ENCODE measurements around the gene GUCY2D.

GRCh38 chr17:8004899-8005298 is 2.5 kb downstream of the GUCY2D start:
- no peak for TF ChIP-seq CTCF (conservative IDR thresholded peaks at IDR 0.05; ENCODE audit: low read depth in 2 of 2)
- TF ChIP-seq JUNB (IDR thresholded peaks at IDR 0.05; ENCODE audit: unreplicated experiment): no peak
- TF ChIP-seq REST (IDR thresholded peaks at IDR 0.05; ENCODE audit: unreplicated experiment): no peak
- TF ChIP-seq POLR2AphosphoS5 (IDR thresholded peaks at IDR 0.05; ENCODE audit: low read depth): no peak
- TF ChIP-seq ZNF114 (CRISPR knock-in tag; IDR thresholded peaks at IDR 0.05): no peak
- TF ChIP-seq CREB1 (CRISPR knock-in tag; IDR thresholded peaks at IDR 0.05; ENCODE audit: low read depth): no peak
- TF ChIP-seq EZH2phosphoT487 (IDR thresholded peaks at IDR 0.05; ENCODE audit: unreplicated experiment): no peak
- no peak for TF ChIP-seq ZNF331 (CRISPR knock-in tag; IDR thresholded peaks at IDR 0.05; ENCODE audit: low read depth)
- no peak for TF ChIP-seq EZH2 (IDR thresholded peaks at IDR 0.05; ENCODE audit: low read depth, unreplicated experiment)
- TF ChIP-seq STAT1 (IDR thresholded peaks at IDR 0.05; ENCODE audit: unreplicated experiment): no peak
- no peak for TF ChIP-seq ETS1 (IDR thresholded peaks at IDR 0.05)

All from GM23338 (cell line).